ENCODE measurements around the gene DCLK2. TPM values are rescaled to one million over a fixed set of nuclear protein-coding genes. Genes with fewer than 3 reads are reported as not detected.

DCLK2 gene
- total RNA-seq: 10 to 100 TPM in 1 of 3 donors, 1 to 10 TPM in 2; 3.0 to 11.8 (median 4.3) TPM
- long read RNA-seq, donor 1, full-length matches to known transcripts: 4 of 10 reads
- long read RNA-seq, donor 1, partial matches to known transcripts: 5 of 10 reads
- long read RNA-seq, donor 1, other reads (novel, unspliced or antisense): 1 of 10 reads
- long read RNA-seq, donor 2: 0 reads

GRCh38 chr4:150078041-150078578 lies at the start of gene DCLK2:
DCLK2 (plus strand) TSS chr4:150078445; CDS start chr4:150079028, 583 bp downstream.
- peak; percentile 59 to 76 (median 76) for DNase-seq
- TF ChIP-seq, protein P1, sequence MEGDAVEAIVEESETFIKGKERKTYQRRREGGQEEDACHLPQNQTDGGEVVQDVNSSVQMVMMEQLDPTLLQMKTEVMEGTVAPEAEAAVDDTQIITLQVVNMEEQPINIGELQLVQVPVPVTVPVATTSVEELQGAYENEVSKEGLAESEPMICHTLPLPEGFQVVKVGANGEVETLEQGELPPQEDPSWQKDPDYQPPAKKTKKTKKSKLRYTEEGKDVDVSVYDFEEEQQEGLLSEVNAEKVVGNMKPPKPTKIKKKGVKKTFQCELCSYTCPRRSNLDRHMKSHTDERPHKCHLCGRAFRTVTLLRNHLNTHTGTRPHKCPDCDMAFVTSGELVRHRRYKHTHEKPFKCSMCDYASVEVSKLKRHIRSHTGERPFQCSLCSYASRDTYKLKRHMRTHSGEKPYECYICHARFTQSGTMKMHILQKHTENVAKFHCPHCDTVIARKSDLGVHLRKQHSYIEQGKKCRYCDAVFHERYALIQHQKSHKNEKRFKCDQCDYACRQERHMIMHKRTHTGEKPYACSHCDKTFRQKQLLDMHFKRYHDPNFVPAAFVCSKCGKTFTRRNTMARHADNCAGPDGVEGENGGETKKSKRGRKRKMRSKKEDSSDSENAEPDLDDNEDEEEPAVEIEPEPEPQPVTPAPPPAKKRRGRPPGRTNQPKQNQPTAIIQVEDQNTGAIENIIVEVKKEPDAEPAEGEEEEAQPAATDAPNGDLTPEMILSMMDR (IDR thresholded peaks at IDR 0.05): no peak
- Histone ChIP-seq H3K36me3 (ENCODE audit: low read depth) (no peaks in the 10 kb centered on the region), H3K9me3 (no peaks in the 10 kb centered on the region), H3K4me1 (ENCODE audit: low read depth) (peaks cover 5% of the 10 kb centered on the region), H3K4me3 (peak within 1 kb of the TSS; percentile 32)
- ATAC-seq: peak; percentile 70
- intact Hi-C loops (cut with DNase I, micrococcal nuclease): no loop called here

DNA sequence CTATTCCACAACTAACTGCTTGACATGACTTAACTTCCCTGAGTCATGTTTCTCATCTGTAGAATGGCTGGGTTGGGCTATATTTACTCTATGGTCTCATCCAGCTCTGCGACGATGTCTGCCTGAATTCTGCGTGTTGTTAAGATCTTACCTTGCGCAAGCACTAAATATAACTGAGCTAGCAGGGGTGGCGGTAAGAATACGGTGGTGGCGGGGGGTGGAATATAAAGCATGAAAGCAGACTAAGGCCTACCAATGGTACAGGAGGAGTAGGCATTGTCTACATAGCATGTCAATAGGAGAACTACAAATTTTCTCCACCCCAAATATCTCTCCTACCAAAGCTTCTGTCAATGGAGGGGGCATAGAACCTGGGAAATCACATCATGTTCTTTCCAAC lies 45.7 kb upstream of the DCLK2 start:
- Histone ChIP-seq H3K36me3 (ENCODE audit: low read depth) (no peaks in the 10 kb centered on the region), H3K9me3 (peaks cover 3% of the 10 kb centered on the region), H3K4me1 (ENCODE audit: low read depth) (no peaks in the 10 kb centered on the region), H3K4me3 (no peak overlapping the region)
- TF ChIP-seq, protein P1 (IDR thresholded peaks at IDR 0.05): no peak
- DNase-seq (no peak), ATAC-seq (no peak)
- intact Hi-C loops (cut with DNase I, micrococcal nuclease): no loop called here

DNA sequence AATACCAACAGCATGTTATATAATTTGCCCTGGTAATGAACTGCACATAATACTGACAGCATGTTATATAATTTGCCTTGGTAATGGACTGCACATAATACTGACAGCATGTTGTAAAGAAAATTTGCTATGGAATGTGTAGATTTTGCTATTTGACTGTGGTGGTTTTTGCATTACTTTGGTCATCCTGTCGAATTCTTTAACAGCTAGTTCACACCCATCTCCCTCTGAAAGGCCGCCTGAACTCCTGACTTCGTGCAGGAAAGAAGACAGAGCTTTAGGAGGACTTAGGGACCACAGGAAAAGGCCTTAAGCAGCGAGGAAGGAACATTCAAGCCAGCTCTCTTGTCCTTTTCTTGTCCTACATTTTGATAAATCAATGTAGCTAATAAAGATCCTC lies 45.2 kb upstream of the DCLK2 start:
- Histone ChIP-seq H3K36me3 (ENCODE audit: low read depth) (no peaks in the 10 kb centered on the region), H3K4me3 (no peak overlapping the region), H3K9me3 (no peaks in the 10 kb centered on the region), H3K4me1 (ENCODE audit: low read depth) (no peaks in the 10 kb centered on the region)
- ATAC-seq: no peak
- TF ChIP-seq, protein P1 (IDR thresholded peaks at IDR 0.05): no peak
- no peak for DNase-seq
- intact Hi-C loops (cut with DNase I, micrococcal nuclease): no loop called here

GRCh38 chr4:150033901-150034300 lies 44.3 kb upstream of the DCLK2 start:
- DNase-seq: peak; percentile 41 to 76 (median 58)
- Histone ChIP-seq H3K36me3 (ENCODE audit: low read depth) (no peaks in the 10 kb centered on the region), H3K9me3 (no peaks in the 10 kb centered on the region), H3K4me1 (ENCODE audit: low read depth) (no peaks in the 10 kb centered on the region), H3K4me3 (no peak overlapping the region)
- peak; percentile 96 for ATAC-seq
- intact Hi-C loops (cut with DNase I, micrococcal nuclease): no loop called here
- TF ChIP-seq, protein P1 (IDR thresholded peaks at IDR 0.05): no peak

GRCh38 chr4:150037251-150037856 lies 40.9 kb upstream of the DCLK2 start:
- intact Hi-C loops (cut with DNase I, micrococcal nuclease): no loop called here
- Histone ChIP-seq H3K9me3 (no peaks in the 10 kb centered on the region), H3K4me1 (ENCODE audit: low read depth) (no peaks in the 10 kb centered on the region), H3K36me3 (ENCODE audit: low read depth) (no peaks in the 10 kb centered on the region), H3K4me3 (no peak overlapping the region)
- no peak for ATAC-seq
- DNase-seq: no peak
- TF ChIP-seq, protein P1 (IDR thresholded peaks at IDR 0.05): no peak

Measured in mucosa of descending colon (tissue), 3 donors.